CD4-positive, alpha-beta T cell (primary cell): ENCODE results near the gene PLCL1. TPM values are rescaled to one million over a fixed set of nuclear protein-coding genes. Genes with fewer than 3 reads are reported as not detected.
"Not testable (repeated sequence)": the region's sequence is repeated elsewhere in the genome, so short reads cannot be mapped to it uniquely, and the experiment has no call there.

Source experiments
- ATAC-seq: fragments of 200-7000 bp; cut with Tn5 transposase; one replicate; pipeline ENCODE4 v1.10.0; 2022; ENCODE audit warnings: mild to moderate bottlenecking; ENCODE audit not compliant: poor library complexity
- CTCF ChIA-PET: fragments of 350-600 bp; sonication (Branson Sonifier 250); formaldehyde crosslinking; loops from one replicate; lab custom pipeline; 2021; ENCODE audit warnings: antibody characterized with exemption, inconsistent platforms; lab: Charles Lee
- POLR2A ChIA-PET: fragments of 350-600 bp; sonication (Branson Sonifier 250); formaldehyde crosslinking; loops from one replicate; lab custom pipeline; 2021; ENCODE audit warnings: antibody characterized with exemption, inconsistent platforms; lab: Charles Lee
- DNase-seq, 14 experiments: peaks; one replicate each; pipeline ENCODE4 v3.0.0-alpha.2; 2013 to 2020; ENCODE audit warnings: mixed read lengths in 2 of 14
- H3K27ac ChIP-seq, 2 donors: one replicate each; pipeline versions ENCODE4 v1.5.1 to v1.7.0; 2013; ENCODE audit warnings: low read length in 2 of 2, low read depth in 1 of 2, mild to moderate bottlenecking in 1 of 2
- H3K27me3 ChIP-seq, 2 experiments: 1 replicate in 1 of 2; 2 replicates in 1 of 2; pipeline versions ENCODE4 v1.6.1 to v1.7.0; 2013; ENCODE audit warnings: low read length in 2 of 2, control low read depth in 1 of 2, mild to moderate bottlenecking in 1 of 2, moderate library complexity in 1 of 2; ENCODE audit not compliant: insufficient read depth in 2 of 2, control insufficient read depth in 1 of 2
- H3K36me3 ChIP-seq: one replicate; pipeline ENCODE4 v1.6.1; 2013; ENCODE audit warnings: low read length, control low read depth; ENCODE audit not compliant: insufficient read depth
- H3K4me1 ChIP-seq: one replicate; pipeline ENCODE4 v1.6.1; 2013; ENCODE audit warnings: low read length, control low read depth; ENCODE audit not compliant: insufficient read depth
- H3K4me3 ChIP-seq: one replicate; pipeline ENCODE4 v1.5.1; 2013; ENCODE audit warnings: mild to moderate bottlenecking, low read length, moderate library complexity
- H3K9me3 ChIP-seq, 2 experiments: 1 replicate in 1 of 2; 2 replicates in 1 of 2; pipeline versions ENCODE4 v1.6.1 to v1.7.0; 2013; ENCODE audit warnings: low read length in 2 of 2, mild to moderate bottlenecking in 2 of 2, control low read depth in 1 of 2, moderate library complexity in 1 of 2; ENCODE audit not compliant: control insufficient read depth in 1 of 2, insufficient read depth in 1 of 2
- H3K27ac Mint-ChIP-seq: one replicate; pipeline ENCODE4 v1.8.0; 2020; ENCODE audit warnings: mixed read lengths
- H3K27me3 Mint-ChIP-seq: one replicate; pipeline ENCODE4 v1.8.0; 2021; ENCODE audit warnings: mixed read lengths
- H3K36me3 Mint-ChIP-seq: one replicate; pipeline ENCODE4 v1.8.0; 2021; ENCODE audit warnings: low read depth, mixed read lengths
- H3K4me1 Mint-ChIP-seq: one replicate; pipeline ENCODE4 v1.8.0; 2021; ENCODE audit warnings: low read depth, mixed read lengths
- H3K4me3 Mint-ChIP-seq: one replicate; pipeline ENCODE4 v1.8.0; 2020; ENCODE audit warnings: mild to moderate bottlenecking, mixed read lengths
- H3K9me3 Mint-ChIP-seq: one replicate; pipeline ENCODE4 v1.8.0; 2020; ENCODE audit warnings: mixed read lengths
- CTCF ChIP-seq: fragments of 200-600 bp; IDR thresholded peaks from one replicate; pipeline ENCODE4 v1.8.0; 2022; ENCODE audit warnings: antibody characterized with exemption, mild to moderate bottlenecking
- intact Hi-C, 2 experiments: fragments of 100-400 bp; cut with DNase I in 1 of 2; cut with micrococcal nuclease in 1 of 2; formaldehyde crosslinking; loops; one replicate each; pipeline versions ENCODE4 v1.15.1 to v1.9.0; 2023 to 2025; cut with DNase I, micrococcal nuclease
- total RNA-seq, 174 experiments: library from RNA in 2 of 174; stranded (reverse) in 2 of 174; gene quantifications; one replicate each; pipeline ENCODE4 v1.2.3 and lab custom pipeline; 2021 to 2026

Gene PLCL1
- total RNA-seq, 2 experiments from 2014 or later: 27.0 to 28.3 TPM

GRCh38 chr2:197828464-197829135, 24.2 kb downstream of the PLCL1 start:
- no peaks in the 10 kb centered on the region for H3K27me3 Mint-ChIP-seq
- H3K36me3 Mint-ChIP-seq: peaks cover 36% of the 10 kb centered on the region
- no peaks in the 10 kb centered on the region for H3K36me3 ChIP-seq
- peaks cover 16% of the 10 kb centered on the region for H3K9me3 Mint-ChIP-seq
- ChIA-PET POLR2A (interaction anchor here (1.4 to 1.7 kb wide), 2 partner anchors 9 to 11 kb away, joined by 3 to 4 read pairs; no protein-coding TSS in a partner anchor), CTCF (interaction anchor here (1.4 kb wide), 1 partner anchor 10 kb away, joined by 3 read pairs; no protein-coding TSS in a partner anchor)
- ATAC-seq (no peak), DNase-seq (no peak)
- no peak overlapping the region for H3K27ac ChIP-seq
- no peak overlapping the region for H3K4me3 Mint-ChIP-seq
- no peak overlapping the region for H3K27ac Mint-ChIP-seq
- H3K4me1 ChIP-seq: no peaks in the 10 kb centered on the region
- H3K9me3 ChIP-seq: no peaks in the 10 kb centered on the region
- H3K27me3 ChIP-seq: no peaks in the 10 kb centered on the region
- peaks cover 36% of the 10 kb centered on the region for H3K4me1 Mint-ChIP-seq
- H3K4me3 ChIP-seq: no peak overlapping the region
- intact Hi-C loops: no loop called here
- TF ChIP-seq CTCF: no peak

GRCh38 chr2:197834771-197835170, 30.4 kb downstream of the PLCL1 start:
- peaks cover 15% of the 10 kb centered on the region for H3K4me1 ChIP-seq
- DNase-seq, POLR2A ChIA-PET, H3K27me3 ChIP-seq, CTCF ChIA-PET, ATAC-seq, H3K4me3 ChIP-seq, H3K4me3 Mint-ChIP-seq, H3K9me3 ChIP-seq, H3K27ac ChIP-seq, H3K27me3 Mint-ChIP-seq, H3K36me3 ChIP-seq: not testable (repeated sequence)
- H3K36me3 Mint-ChIP-seq: peaks cover 31% of the 10 kb centered on the region
- intact Hi-C loops: loop anchor here in 1 of 2 experiments (5.0 to 10.0 kb wide), 3 partner anchors 38 to 160 kb away; no protein-coding TSS in a partner anchor
- peak overlapping the region; percentile 55 for H3K27ac Mint-ChIP-seq
- peaks cover 45% of the 10 kb centered on the region for H3K4me1 Mint-ChIP-seq
- H3K9me3 Mint-ChIP-seq: peaks cover 18% of the 10 kb centered on the region

- H3K9me3 Mint-ChIP-seq: peaks cover 18% of the 10 kb centered on the region
- POLR2A ChIA-PET: no interaction called here
Observed at GRCh38 chr2:197835293-197835692, 30.9 kb downstream of the PLCL1 start.

More at GRCh38 chr2:197835293-197835692, 30.9 kb downstream of the PLCL1 start:
- H3K9me3 ChIP-seq: no peaks in the 10 kb centered on the region
- CTCF ChIA-PET: no interaction called here
- H3K4me1 ChIP-seq: peaks cover 16% of the 10 kb centered on the region
- DNase-seq (no peak), ATAC-seq (no peak)
- no peak overlapping the region for H3K4me3 ChIP-seq
- Mint-ChIP-seq H3K27ac (peak overlapping the region; percentile 55), H3K27me3 (no peaks in the 10 kb centered on the region), H3K4me1 (peaks cover 50% of the 10 kb centered on the region), H3K4me3 (no peak overlapping the region), H3K36me3 (peaks cover 28% of the 10 kb centered on the region)
- TF ChIP-seq CTCF: no peak
- no peaks in the 10 kb centered on the region for H3K36me3 ChIP-seq
- H3K27ac ChIP-seq: no peak overlapping the region
- intact Hi-C loops: loop anchor here in 1 of 2 experiments (5.0 to 10.0 kb wide), 3 partner anchors 37 to 160 kb away; no protein-coding TSS in a partner anchor
- no peaks in the 10 kb centered on the region for H3K27me3 ChIP-seq
